Fibroblast of mammary gland (primary cell): ENCODE results near the gene CWC15.

ENCODE experiments used
- DNase-seq: peaks from one replicate; pipeline ENCODE4 v3.0.0-alpha.2; 2010; ENCODE audit warnings: low read depth
- H3K4me3 ChIP-seq: 2 replicates; pipeline ENCODE4 v1.5.1; 2011; ENCODE audit warnings: low read depth, mild to moderate bottlenecking, low read length, moderate library complexity; ENCODE audit not compliant: control insufficient read depth
- TF ChIP-seq, protein P1 (sequence below): conservative IDR thresholded peaks from 2 replicates; pipeline ENCODE4 v1.5.1; 2011; ENCODE audit warnings: low read depth, low read length, inconsistent platforms; ENCODE audit not compliant: control insufficient read depth, insufficient read depth

CWC15 gene

DNA sequence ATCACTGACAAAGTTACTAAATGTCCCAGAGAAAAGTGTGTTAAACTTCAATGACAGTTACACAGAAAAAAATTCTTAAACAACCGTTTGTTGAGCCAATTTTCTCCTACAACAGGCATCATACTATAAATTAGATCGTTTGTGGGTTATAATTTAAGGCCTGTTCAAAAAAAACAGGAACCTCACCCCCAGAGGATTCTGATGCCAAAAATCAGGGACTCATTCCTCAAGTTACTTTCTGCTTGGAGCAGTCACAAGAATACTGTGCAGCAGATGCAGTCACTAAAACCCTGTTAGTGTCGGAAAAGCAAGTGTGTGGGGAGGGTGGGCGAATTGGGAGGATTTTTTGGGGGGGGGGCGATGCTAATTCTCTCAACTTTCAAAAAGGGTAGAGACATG is 657 bp downstream of the CWC15 start:
- no peak for DNase-seq
- TF ChIP-seq, protein P1, sequence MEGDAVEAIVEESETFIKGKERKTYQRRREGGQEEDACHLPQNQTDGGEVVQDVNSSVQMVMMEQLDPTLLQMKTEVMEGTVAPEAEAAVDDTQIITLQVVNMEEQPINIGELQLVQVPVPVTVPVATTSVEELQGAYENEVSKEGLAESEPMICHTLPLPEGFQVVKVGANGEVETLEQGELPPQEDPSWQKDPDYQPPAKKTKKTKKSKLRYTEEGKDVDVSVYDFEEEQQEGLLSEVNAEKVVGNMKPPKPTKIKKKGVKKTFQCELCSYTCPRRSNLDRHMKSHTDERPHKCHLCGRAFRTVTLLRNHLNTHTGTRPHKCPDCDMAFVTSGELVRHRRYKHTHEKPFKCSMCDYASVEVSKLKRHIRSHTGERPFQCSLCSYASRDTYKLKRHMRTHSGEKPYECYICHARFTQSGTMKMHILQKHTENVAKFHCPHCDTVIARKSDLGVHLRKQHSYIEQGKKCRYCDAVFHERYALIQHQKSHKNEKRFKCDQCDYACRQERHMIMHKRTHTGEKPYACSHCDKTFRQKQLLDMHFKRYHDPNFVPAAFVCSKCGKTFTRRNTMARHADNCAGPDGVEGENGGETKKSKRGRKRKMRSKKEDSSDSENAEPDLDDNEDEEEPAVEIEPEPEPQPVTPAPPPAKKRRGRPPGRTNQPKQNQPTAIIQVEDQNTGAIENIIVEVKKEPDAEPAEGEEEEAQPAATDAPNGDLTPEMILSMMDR: no peak

DNA sequence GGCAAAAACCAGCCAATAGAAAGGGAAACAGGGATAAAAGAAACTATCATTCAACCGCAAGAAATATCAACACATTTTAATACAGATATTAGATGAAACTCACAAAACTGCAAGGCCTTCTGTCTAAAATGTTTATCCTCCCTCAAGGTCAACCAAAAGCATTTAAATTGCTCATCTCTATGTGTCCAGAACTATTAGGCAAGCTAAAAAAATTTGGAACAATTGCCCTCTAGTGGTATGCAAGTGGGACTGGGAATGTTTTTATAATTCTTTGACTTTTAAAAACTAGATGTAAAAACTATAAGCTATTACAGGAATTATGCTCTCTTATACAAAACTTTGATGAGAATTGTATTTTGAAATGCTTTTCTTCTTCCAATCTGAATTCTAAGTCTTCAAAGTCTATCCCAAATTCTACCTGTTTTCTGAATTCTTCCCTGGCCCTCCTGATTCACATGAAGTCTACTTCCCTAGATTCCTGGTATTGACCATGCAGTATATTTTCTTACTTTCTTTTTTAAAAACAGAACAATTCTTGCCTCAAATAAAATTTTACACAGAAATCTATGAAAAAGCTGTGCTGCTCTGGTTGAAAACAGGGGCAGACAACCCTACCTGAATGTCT is 4.9 kb downstream of the CWC15 start:
- DNase-seq: peak; percentile 75
- no peak overlapping the region for H3K4me3 ChIP-seq
- TF ChIP-seq, protein P1: peak; percentile 75

More for the DNA sequence above, 657 bp downstream of the CWC15 start:
- H3K4me3 ChIP-seq: peak overlapping the region; percentile 98

DNA sequence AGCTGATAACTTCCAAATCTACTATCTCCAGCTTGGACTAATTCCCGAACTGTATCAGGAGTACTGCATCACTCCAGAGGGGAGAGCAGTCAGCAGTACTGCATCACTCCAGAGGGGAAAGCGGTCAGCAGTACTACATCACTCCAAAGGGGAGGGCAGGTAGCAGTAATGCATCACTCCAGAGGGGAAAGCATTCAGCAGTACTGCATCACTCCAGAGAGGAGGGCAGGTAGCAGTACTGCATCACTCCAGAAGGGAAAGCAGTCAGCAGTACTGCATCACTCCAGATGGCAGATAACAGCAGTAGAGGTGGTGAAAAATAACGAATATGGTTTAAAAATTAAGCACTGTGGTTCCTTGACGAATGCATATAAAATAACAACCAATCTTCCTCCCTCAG is 8.4 kb downstream of the CWC15 start:
- DNase-seq: no peak
- TF ChIP-seq, protein P1: no peak
- no peak overlapping the region for H3K4me3 ChIP-seq

DNA sequence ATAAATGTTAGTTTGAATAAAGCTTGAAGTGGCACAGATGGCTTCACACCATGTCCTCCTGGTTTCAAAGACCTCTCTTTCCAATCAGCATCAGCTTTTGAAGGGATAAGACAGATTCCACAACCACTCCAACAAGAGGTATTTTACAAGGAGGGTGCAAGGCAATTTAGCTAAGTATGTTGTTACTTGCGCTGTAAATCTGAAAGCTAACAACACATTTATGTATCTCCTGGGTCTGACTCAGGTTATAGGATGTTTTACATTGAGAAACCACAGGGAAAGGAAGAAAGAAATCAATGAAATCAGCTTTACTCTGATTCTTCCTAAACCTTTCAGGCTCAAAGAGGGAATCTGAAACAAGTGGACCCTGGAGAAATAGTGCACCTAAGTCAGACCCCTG is 12.1 kb downstream of the CWC15 start:
- TF ChIP-seq, protein P1: no peak
- no peak for DNase-seq
- no peak overlapping the region for H3K4me3 ChIP-seq

DNA sequence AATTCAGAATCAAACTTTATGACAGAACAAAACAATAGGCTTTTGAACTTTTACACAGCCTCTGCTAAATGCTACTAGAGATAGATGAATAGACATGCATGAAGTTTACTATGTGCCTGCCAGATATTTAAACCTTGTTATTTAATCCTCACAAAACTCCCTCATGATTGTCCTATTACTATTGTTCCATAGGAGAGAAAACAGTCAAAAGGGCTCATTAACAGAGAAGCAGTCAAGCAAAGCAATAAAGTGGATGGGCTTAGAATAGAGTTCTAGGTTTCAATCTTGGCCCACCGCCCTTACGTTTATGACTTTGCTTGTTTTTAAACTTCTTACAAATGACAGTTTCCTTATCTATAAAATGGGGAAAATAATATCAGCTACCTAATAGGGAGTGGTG is 12.9 kb downstream of the CWC15 start:
- no peak overlapping the region for H3K4me3 ChIP-seq
- no peak for DNase-seq
- TF ChIP-seq, protein P1: no peak

DNA sequence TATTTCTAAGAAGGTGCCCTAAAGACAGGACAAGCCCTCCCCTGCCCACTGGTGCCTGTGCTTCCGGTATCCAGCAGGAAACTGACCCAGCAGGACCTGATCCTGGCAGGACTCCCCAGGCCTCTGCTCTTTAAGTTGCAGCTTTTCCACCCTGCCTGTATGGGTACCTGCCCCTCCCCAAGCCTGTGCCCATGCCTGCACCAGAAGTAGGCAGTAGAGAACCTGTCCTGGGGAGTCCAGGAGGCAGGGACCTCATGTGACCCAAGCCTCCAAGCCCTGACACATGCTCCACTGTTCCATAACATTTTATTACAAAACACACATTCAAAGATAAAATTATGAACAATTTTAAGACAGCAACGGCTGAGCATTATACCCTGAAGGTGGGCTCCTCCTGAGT is 14.2 kb downstream of the CWC15 start:
- no peak overlapping the region for H3K4me3 ChIP-seq
- TF ChIP-seq, protein P1: no peak
- no peak for DNase-seq
